Keratinocyte (primary cell): Measurements from ENCODE around the gene FUT7.

Experiments
- CTCF ChIP-seq, 3 experiments: IDR thresholded peaks in 1 of 3; conservative IDR thresholded peaks in 1 of 3; optimal IDR thresholded peaks in 1 of 3; 2 replicates in 2 of 3; 3 replicates in 1 of 3; pipeline versions ENCODE3 to v1.5.1; 2011; ENCODE audit warnings: low read length in 3 of 3, mild to moderate bottlenecking in 3 of 3, moderate library complexity in 2 of 3, control low read depth in 1 of 3, inconsistent platforms in 1 of 3; ENCODE audit not compliant: insufficient read depth in 2 of 3; ENCODE audit errors: extremely low read depth in 1 of 3
- EZH2 ChIP-seq: IDR thresholded peaks from one replicate; pipeline ENCODE4 v1.6.1; 2012; ENCODE audit warnings: inconsistent platforms, mild to moderate bottlenecking, low read length, moderate library complexity

- TF ChIP-seq CTCF (optimal IDR thresholded peaks at IDR 0.05 in 1 of 3, IDR thresholded peaks at IDR 0.05 in 1 of 3, conservative IDR thresholded peaks at IDR 0.05 in 1 of 3; ENCODE audit: extremely low read depth in 1 of 3, insufficient read depth in 2 of 3, low read length in 3 of 3) (no peak), EZH2 (no peak)
These were observed 20.4 kb upstream of the FUT7 start for GRCh38 chr9:137052293-137052692.
